Activated B cell treated with CpG ODN at 0.5 μM for 24 hours (primary cell): ENCODE data around the gene RGS18. TPM values are rescaled to one million over a fixed set of nuclear protein-coding genes. Genes with fewer than 3 reads are reported as not detected.

ENCODE experiments used
- ATAC-seq: fragments of 200-7000 bp; cut with Tn5 transposase; one replicate; pipeline ENCODE4 v1.10.0; 2021; ENCODE audit warnings: low read depth, mild to moderate bottlenecking, moderate library complexity
- CTCF ChIA-PET: fragments of 350-600 bp; sonication (Branson Sonifier 250); formaldehyde crosslinking; loops from one replicate; lab custom pipeline; 2021; ENCODE audit warnings: antibody characterized with exemption; lab: Charles Lee
- POLR2A ChIA-PET: fragments of 350-600 bp; sonication (Branson Sonifier 250); formaldehyde crosslinking; loops from one replicate; lab custom pipeline; 2021; ENCODE audit warnings: antibody characterized with exemption; lab: Charles Lee
- DNase-seq: peaks from one replicate; pipeline ENCODE4 v3.0.0; 2022
- H3K27ac Mint-ChIP-seq: one replicate; pipeline ENCODE4 v1.8.0; 2020; ENCODE audit warnings: mixed read lengths
- H3K27me3 Mint-ChIP-seq: one replicate; pipeline ENCODE4 v1.8.0; 2021; ENCODE audit warnings: mixed read lengths
- H3K36me3 Mint-ChIP-seq: one replicate; pipeline ENCODE4 v1.8.0; 2021; ENCODE audit warnings: low read depth, mixed read lengths
- H3K4me1 Mint-ChIP-seq: one replicate; pipeline ENCODE4 v1.8.0; 2021; ENCODE audit warnings: mixed read lengths
- H3K4me3 Mint-ChIP-seq: one replicate; pipeline ENCODE4 v1.8.0; 2020; ENCODE audit warnings: mild to moderate bottlenecking, mixed read lengths
- H3K9me3 Mint-ChIP-seq: one replicate; pipeline ENCODE4 v1.8.0; 2020; ENCODE audit warnings: mixed read lengths
- CTCF ChIP-seq: fragments of 200-600 bp; IDR thresholded peaks from one replicate; pipeline ENCODE4 v1.8.0; 2022; ENCODE audit warnings: antibody characterized with exemption, mild to moderate bottlenecking
- intact Hi-C: fragments of 100-400 bp; cut with micrococcal nuclease; formaldehyde crosslinking; loops from one replicate; pipeline ENCODE4 v1.15.1; 2024
- total RNA-seq: library from RNA; stranded (reverse); gene quantifications from 2 replicates; pipeline ENCODE4 v1.2.3, GENCODE V29; 2022

RGS18 gene
- total RNA-seq, 1 donor from 2014 or later = not detected

GRCh38 chr1:192168964-192169363 lies 10.7 kb downstream of the RGS18 start:
- H3K4me3 Mint-ChIP-seq = no peak overlapping the region
- POLR2A ChIA-PET = no interaction called here
- intact Hi-C loops = no loop called here
- peaks cover 5% of the 10 kb centered on the region for H3K9me3 Mint-ChIP-seq
- DNase-seq = no peak
- no peak overlapping the region for H3K27ac Mint-ChIP-seq
- TF ChIP-seq CTCF = no peak
- H3K4me1 Mint-ChIP-seq = no peaks in the 10 kb centered on the region
- H3K27me3 Mint-ChIP-seq = no peaks in the 10 kb centered on the region
- no peaks in the 10 kb centered on the region for H3K36me3 Mint-ChIP-seq
- no peak for ATAC-seq
- CTCF ChIA-PET = no interaction called here

GRCh38 chr1:192170196-192170984 lies 12.1 kb downstream of the RGS18 start:
- ChIA-PET CTCF (no interaction called here), POLR2A (no interaction called here)
- Mint-ChIP-seq H3K36me3 (no peaks in the 10 kb centered on the region), H3K4me1 (no peaks in the 10 kb centered on the region), H3K27ac (no peak overlapping the region), H3K4me3 (no peak overlapping the region), H3K27me3 (no peaks in the 10 kb centered on the region), H3K9me3 (peaks cover 2% of the 10 kb centered on the region)
- no peak for TF ChIP-seq CTCF
- ATAC-seq (no peak), DNase-seq (no peak)
- intact Hi-C loops = no loop called here

GRCh38 chr1:192171123-192171522 lies 12.9 kb downstream of the RGS18 start:
- H3K4me3 Mint-ChIP-seq = no peak overlapping the region
- intact Hi-C loops = no loop called here
- TF ChIP-seq CTCF = no peak
- DNase-seq (no peak), ATAC-seq (no peak)
- CTCF ChIA-PET = no interaction called here
- no peak overlapping the region for H3K27ac Mint-ChIP-seq
- POLR2A ChIA-PET = no interaction called here
- H3K4me1 Mint-ChIP-seq = no peaks in the 10 kb centered on the region
- peaks cover 2% of the 10 kb centered on the region for H3K9me3 Mint-ChIP-seq
- H3K27me3 Mint-ChIP-seq = no peaks in the 10 kb centered on the region
- no peaks in the 10 kb centered on the region for H3K36me3 Mint-ChIP-seq

- ATAC-seq (no peak), DNase-seq (no peak)
- no peak overlapping the region for H3K4me3 Mint-ChIP-seq
- H3K27ac Mint-ChIP-seq = no peak overlapping the region
- TF ChIP-seq CTCF = no peak
- no peaks in the 10 kb centered on the region for H3K36me3 Mint-ChIP-seq
- POLR2A ChIA-PET = no interaction called here
- no peaks in the 10 kb centered on the region for H3K9me3 Mint-ChIP-seq
- H3K27me3 Mint-ChIP-seq = no peaks in the 10 kb centered on the region
- intact Hi-C loops = no loop called here
- CTCF ChIA-PET = no interaction called here
- no peaks in the 10 kb centered on the region for H3K4me1 Mint-ChIP-seq
Observed at GRCh38 chr1:192175971-192176370, 17.7 kb downstream of the RGS18 start.

GRCh38 chr1:192183788-192184187 lies 25.5 kb downstream of the RGS18 start:
- no peak for TF ChIP-seq CTCF
- Mint-ChIP-seq H3K4me3 (no peak overlapping the region), H3K36me3 (no peaks in the 10 kb centered on the region), H3K27me3 (no peaks in the 10 kb centered on the region), H3K9me3 (no peaks in the 10 kb centered on the region), H3K4me1 (no peaks in the 10 kb centered on the region), H3K27ac (no peak overlapping the region)
- DNase-seq (no peak), ATAC-seq (no peak)
- CTCF ChIA-PET = no interaction called here
- POLR2A ChIA-PET = no interaction called here
- intact Hi-C loops = no loop called here
